HG03469 (cell line): ENCODE measurements around the gene EXOSC3.
"Not testable (repeated sequence)": the region's sequence is repeated elsewhere in the genome, so short reads cannot be mapped to it uniquely, and the experiment has no call there.

ENCODE experiments used
- ATAC-seq: cut with Tn5 transposase; IDR thresholded peaks from one replicate; pipeline ENCODE4 v1.9.1; 2021; ENCODE audit warnings: mild to moderate bottlenecking, moderate library complexity, moderate number of reproducible peaks; ENCODE audit not compliant: unreplicated experiment

The EXOSC3 gene

DNA sequence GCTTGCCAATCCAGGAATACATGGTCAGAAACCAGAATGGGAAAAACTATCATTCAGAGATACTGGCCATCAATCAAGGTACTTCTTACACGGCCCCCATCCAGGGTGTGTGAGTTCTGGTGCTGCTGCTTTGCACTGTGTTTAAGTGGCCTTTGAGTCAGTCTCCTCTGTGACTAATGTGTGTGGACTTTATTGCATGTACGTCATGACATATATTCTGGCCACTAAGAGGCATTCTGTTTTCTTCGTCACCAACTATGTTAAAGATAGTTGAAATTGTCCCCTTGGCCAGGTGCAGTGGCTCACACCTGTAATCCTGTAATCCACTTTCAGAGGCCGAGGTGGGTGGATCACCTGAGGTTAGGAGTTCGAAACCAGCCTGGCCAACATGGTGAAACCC lies 8.5 kb downstream of the EXOSC3 start:
- no peak for ATAC-seq

DNA sequence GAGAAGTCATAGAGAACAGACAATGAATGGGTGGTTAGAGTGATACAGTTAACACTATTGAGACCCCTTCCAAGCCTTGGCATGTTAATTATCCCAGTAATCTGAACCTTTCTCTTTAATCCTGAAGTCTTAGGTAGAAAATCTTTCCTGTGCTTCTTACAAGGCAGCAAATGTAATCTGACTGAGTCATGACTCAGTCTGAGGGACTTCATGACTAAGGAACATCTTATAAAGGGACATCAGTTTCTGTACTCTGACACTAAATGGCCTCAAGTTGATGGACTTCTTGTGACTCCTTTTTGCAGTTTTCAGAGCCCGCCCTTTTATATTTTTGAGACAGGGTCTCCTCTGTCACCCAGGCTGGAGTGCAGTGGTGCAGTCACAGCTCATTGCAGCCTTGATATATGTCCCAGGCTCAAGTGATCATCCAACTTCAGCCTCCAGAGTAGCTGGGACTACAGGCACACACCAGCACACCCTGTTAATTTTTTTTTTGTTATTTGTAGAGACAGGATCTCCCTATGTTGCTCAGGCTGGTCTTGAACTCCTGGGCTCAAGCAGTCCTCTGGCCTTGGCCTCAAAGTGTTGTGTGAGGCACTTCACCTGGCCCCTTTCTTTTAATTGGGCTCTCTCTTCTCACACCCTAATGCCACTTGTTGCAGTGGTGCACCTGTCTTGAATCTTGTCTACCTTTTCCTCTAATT lies 9.5 kb downstream of the EXOSC3 start:
- no peak for ATAC-seq

DNA sequence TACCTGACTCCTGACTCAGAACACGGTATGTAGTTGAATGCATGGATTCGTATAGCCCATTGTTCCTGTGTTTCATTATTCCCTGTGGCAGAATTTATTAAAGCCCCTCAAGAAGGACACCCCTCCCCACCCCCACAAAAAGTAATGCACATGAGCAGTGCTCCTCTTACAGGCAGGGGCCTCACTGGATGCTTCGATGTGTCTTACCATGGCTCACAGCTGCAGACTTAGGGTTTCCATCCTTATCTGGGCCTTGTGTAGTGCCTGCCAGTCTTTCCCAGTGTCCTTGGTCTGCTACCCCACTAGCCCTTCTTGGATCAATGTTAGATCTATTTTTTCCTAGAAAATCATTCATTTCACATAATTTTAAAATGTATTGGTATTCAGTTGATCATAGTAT lies 14.9 kb downstream of the EXOSC3 start:
- ATAC-seq: no peak

DNA sequence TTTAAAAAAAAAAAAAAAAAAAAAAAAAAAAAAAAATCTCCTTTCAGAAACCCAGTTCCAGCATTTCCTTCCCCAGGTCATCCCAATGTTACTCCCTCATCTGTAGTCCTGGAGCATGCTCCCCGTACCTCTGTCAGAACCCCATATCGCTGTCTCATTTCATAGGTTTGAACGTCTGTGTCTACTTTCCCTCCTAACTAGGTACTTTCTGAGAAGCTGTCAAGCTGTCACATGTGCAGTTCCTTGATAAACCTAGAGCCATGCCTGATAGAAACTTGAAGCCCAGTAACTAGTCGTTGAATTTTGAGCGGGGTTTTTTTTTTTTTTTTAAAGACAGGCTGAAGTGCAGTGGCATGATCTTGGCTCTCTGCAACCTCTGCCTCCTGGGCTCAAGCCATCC lies 15.6 kb downstream of the EXOSC3 start:
- ATAC-seq: no peak

DNA sequence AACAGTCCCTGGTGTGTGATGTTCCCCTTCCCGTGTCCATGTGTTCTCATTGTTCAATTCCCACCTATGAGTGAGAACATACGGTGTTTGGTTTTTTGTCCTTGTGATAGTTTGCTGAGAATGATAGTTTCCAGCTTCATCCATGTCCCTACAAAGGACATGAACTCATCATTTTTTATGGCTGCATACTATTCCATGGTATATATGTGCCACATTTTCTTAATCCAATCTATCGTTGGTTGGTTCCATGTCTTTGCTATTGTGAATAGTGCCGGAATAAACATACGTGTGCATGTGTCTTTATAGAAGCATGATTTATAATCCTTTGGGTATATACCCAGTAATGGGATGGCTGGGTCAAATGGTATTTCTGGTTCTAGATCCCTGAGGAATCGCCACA lies 19.6 kb downstream of the EXOSC3 start:
- ATAC-seq: not testable (repeated sequence)

DNA sequence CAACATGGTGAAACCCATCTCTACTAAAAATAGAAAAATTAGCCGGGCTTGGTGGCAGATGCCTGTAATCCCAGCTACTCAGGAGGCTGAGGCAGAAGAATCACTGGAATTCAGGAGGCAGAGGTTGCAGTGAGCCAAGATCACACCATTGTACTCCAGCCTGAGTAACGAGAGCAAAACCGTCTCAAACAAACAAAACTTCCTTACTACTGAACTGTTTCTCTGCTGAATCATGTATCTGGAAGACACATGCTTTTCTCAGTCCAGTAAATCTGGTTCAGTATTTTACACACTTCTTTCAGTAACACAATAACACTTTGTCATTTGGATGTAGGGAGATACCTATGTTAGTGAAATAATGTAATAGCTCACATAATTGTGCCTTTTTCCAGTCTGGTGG lies 23.4 kb downstream of the EXOSC3 start:
- no peak for ATAC-seq

DNA sequence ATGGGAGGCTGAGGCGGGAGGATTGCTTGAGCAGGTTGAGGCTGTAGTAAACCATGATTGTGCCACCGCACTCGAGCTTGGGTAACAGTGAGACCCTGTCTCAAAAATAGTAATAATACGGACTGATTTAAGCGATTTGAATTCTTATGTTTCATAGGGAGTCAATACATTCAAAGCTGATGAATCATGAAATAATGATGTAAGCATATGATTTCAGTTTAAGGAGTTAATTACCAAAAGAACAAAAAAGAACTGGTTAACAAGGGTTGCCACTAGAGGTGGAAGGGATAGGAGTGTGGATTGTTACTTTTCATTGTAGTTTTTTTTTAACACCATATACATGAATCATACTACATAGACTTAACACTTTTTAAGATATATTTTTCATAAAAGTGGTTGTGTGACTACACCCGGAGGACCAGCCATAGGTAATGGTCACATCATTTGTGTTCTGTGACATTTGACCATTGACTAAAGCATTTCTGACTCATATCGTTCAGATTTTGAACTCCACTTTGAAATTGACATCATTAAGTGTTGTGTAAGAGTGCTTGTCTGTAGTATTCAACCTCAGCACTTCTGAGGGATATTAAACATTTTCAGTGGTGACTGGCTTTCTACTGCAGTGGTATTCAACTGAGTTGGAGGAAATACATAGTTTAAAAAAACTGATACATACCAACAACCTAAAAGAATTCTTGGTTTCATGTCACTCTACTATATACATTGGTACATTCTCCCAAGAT lies 24.3 kb downstream of the EXOSC3 start:
- ATAC-seq: no peak

DNA sequence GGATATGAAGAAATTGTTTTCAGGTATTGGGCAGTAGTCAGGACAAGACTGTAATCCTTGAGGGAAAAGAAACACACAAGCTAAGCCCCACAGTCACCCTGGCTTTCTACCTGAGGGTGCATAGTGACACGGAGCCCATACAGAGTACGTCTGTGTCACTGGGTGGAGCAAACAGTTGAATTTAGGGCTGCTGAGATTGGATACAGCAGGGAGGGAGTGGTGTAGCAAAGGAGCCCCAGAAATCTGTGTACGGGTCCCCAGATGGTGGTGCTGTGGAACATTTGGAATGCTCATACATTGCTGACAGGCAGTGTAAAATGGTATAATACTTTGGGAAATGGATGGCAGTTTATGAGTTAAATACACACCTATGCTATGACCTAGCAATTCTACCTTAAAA lies 26.1 kb downstream of the EXOSC3 start:
- no peak for ATAC-seq

DNA sequence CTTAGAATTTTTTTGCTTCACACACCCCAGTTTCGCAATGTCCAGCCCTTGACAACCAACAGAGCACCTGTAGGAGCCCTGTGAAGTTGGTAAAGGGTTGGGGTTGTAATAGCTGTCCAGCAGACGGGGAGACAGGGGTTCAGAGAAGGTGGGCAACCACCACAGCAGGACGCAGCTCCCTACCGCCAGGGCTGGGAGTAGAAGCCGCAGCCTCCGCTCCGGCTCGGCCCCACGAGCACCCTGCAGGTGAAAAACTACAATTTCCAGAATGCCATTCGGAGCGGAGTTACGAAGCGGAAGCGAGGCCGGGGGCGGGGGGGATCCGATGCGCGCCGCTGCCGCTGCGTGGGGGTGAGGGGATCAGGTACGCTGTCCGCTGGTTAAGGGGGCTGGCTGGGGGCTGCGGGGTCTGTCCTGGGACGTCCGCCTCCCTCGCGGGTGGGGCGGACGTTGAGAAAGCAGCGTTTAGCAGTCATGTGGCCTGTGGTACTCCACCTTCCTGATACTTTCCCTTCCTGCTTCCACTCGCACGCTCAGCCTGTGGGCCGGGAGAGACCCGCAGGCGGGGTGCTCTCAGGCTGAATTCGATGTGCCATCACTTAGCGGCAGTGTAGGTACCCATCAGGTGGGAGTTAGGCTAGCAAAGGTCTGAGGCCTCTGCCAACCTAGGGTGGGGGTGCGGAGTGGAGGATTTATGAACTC lies 31.2 kb downstream of the EXOSC3 start, which contains the start of gene TRMT10B:
TSS of gene TRMT10B (plus strand) at position 317 of the 702 bp plus-strand sequence. CDS start 8,127 bp downstream, outside the sequence.
- ATAC-seq: peak; percentile 74

DNA sequence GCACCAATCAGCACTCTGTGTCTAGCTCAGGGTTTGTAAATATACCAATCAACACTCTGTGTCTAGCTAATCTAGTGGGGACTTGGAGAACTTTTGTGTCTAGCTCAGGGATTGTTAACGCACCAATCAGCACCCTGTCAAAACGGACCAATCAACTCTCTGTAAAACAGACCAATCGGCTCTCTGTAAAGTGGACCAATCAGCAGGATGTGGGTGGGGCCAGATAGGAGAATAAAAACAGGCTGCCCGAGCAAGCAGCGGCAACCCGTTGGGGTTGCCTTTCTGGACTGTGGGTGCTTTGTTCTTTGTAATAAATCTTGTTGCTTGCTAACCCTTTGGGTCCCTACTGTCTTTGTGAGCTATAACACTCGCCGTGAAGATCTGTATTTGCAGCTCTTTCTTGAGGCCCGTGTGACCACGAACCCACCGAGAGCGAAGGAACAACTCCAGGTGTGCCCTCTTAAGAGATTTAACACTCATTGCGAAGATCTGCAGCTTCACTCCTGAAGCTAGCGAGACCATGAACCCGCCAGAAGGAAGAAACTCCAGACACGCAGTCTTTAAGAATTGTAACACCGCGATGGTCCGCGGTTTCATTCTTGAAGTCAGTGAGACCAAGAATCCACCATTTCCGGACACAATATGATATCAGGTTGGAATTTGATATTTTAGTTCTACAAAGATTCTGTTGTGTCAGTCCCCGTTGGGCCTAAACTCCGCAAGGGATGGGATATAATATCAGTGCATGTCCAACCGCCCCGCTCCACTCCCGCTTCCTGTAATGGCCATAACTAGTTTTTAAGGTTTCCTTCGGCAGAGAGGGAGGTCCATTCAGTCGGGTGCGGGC lies 32.0 kb downstream of the EXOSC3 start:
- ATAC-seq: no peak

DNA sequence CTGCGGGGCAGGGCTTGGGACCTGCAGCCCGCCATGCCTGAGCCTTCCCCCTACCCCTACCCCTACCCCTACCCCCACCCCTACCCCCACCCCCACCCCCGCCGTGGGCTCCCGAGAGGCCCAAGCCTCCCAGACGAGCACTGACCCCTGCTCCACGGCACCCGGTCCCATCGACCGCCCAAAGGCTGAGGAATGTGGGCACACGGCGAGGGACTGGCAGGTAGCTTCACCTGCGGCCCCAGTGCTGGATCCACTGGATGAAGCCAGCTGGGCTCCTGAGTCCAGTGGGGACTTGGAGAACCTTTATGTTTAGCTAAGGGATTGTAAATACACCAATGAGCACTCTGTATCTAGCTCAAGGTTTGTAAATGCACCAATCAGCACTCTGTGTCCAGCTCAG lies 32.8 kb downstream of the EXOSC3 start:
- not testable (repeated sequence) for ATAC-seq

DNA sequence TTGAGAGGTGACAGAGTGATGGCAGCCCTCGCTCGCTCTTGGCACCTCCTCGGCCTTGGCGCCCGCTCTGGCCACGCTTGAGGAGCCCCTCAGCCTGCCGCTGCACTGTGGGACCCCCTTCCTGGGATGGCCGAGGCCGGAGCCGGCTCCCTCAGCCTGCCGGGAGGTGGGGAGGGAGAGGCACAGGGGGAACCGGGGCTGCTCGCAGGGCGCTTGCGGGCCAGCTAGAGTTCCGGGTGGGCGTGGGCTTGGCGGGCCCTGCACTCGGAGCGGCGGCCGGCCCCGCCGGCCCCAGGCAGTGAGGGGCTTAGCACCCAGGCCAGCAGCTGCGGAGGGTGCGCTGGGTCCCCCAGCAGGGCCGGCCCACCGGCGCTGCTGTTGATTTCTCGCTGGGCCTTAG lies 33.2 kb downstream of the EXOSC3 start:
- ATAC-seq: not testable (repeated sequence)

DNA sequence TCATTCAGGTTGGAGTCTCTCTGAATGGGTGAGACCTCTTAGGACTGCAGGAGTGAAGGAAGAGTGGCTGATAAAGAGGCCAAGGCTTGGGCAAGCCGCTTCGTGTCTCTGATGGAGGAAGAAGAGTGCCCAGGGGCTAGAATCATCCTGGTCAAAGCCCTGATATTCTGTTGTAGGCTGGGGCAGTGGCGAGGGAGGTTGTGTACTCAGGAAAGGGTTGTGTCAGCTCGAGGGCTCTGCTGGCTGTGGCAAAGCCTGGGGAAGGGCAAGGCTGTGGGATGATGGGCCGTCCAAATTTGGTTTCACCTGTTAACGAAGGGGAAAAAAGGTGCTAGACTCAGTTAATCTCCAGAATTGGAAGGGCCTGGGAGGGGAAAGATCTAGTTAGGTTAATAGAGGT lies 33.7 kb downstream of the EXOSC3 start:
- ATAC-seq: no peak

DNA sequence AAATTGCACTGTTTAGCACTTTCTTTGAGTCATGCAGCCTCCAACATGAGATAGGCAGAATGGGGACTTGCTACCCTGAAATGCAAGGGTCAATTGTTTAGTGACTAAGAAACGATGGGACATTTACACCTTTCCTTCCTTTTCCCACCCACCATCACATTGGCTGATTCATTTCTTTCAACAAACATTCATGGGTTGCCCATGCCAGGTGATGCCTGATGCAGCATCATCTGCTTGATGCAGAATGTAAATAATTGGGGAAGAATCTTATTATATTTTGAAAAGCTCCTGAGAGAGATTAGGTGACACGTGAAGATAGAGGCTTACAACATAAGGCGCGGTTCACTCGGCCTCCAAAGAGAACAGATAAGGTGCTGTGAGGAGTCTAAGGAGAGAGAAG lies 35.7 kb downstream of the EXOSC3 start:
- ATAC-seq: no peak

DNA sequence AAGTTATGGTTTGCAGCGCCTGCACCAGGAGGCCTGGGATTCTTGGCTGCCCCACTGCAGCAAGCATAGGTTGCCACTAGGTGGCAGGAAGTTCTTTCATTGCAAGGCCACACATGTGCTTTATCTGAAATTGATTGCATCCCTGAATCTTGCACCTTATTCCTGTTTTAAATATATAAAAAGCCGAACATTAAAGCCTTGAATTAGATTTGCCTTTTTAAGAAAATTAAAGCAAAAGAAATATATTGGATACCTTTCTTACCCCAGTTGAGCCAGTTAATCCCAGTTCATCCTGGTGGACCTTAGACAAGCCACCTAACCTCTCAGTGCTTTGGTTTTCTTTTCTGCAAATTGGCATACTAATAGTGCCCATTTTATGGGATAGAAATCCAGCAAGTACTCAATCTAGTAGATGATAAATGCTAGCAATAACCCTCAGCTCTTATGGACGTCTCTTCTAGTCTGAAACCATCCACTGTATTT lies 37.6 kb downstream of the EXOSC3 start:
- no peak for ATAC-seq

DNA sequence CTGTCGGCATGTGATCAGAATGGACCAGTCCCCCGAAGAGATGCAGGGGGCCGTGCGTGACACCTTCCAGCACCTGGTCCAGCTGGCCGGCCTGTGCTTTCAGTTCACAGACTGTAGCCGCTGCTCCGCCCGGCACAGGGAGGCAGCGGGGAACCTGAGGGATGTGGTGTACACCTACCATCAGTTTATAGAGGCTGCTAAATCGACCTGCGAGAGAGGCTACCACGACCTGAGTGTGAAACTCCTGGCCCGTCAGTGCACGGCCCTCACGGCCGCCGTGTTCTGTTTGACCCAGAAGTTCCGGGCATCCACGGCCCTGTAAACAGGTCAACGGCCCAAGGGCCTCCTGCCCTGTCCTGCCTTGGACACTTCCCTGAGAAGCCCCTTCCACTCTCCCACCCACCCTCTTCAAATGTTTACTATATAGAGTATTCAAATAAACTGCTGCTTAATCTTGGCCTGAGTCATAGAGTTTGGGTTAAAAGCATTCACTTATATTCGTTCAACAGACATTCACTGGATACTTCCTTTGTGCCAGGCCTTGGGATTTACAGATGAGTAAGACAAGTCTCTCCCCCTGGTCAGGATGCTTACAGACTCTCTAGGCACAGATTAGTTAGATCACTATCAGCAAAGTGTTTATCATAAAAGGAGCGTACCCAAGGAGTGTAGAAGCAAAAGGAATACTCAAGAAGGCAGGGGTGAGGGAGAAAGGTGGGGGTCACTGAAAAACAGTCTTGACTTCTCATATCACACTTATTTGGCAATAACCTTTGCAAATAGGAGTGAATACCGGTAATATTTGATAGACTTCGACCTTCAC lies 38.2 kb downstream of the EXOSC3 start:
- no peak for ATAC-seq

DNA sequence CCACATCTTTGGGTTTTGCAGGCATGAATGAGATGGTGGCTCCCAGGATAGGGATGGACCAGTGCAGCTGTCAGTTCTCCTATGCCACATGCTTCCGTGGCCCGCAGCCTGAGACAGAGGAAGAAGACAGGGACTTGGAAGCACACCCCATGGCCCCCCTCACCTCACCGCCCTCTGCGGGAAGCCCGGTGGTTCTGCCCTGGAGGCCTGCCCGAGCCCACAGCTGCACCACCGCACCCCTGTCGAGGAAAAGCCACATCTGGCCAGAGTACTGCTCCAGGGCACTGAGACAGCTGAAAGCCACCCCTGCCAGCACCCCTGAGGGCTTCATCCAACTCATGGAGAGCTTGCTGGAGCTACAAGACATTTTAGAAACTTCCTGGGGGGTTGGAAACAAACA lies 38.9 kb downstream of the EXOSC3 start:
- no peak for ATAC-seq

DNA sequence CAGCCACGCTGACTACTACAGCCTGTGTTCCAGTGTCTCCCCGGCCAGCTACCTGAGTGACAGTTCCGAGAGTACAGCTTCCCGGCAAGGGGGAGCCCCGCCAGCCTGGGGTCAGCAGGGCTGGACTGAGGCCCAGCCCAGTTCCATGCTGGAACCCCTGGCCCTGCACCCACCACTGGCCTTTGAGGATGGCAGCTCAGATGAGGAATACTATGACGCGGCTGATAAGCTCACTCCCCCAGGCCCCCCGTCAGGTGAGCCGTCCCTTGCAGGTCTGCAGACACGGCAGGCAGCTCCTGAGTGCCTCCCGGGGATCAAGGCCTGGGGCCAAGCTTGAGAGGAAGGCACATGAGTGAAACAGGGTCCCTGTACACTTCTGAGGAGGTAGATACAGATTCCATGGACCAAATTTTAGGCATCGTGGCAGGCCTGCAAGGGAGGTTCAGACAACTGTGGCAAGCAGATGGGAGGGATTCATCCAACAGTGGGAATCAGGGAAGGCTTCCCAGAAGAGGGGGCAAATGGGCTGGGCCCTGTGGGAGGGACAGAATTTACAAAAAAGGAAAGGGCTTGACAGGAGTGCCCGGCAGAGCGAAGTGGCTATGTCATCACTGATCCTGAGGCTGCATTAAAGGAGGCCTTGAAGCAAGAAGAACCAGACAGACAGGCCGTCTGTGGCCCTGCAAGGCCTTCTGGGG lies 44.1 kb downstream of the EXOSC3 start:
- ATAC-seq: no peak

DNA sequence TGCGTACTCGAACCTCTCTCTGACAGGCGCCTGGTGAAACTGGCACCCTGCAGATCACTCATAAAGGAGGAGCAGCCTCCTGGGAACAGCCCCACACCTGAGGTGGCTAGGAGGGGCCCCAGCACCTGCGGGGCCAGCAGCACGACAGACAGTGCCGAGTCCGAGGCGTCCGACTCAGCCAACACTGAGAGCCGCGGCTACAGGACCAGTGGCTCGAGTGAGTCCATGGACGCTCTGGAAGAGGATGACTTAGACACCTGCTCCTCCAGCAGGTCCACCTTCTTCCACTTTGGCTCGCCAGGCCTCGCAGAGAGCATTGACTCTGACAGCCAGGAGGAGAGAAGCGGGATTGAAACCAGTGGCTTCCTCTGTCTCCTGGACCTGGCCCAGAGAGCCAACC lies 44.7 kb downstream of the EXOSC3 start:
- no peak for ATAC-seq
